Lung (tissue), 12 donors: Measurements from ENCODE around the gene PIGM. TPM values are rescaled to one million over a fixed set of nuclear protein-coding genes. Genes with fewer than 3 reads are reported as not detected.

Source experiments
- ATAC-seq: fragments of 200-7000 bp; cut with Tn5 transposase; one replicate; pipeline ENCODE4 v1.9.1; 2020; ENCODE audit warnings: moderate number of reproducible peaks; ENCODE audit not compliant: insufficient read depth, low FRiP score
- DNase-seq, 3 donors: peaks; one replicate each; pipeline ENCODE4 v3.0.0-alpha.2; 2013 to 2017
- H3K27ac ChIP-seq, 2 donors: one replicate each; pipeline ENCODE4 v1.5.1; 2013; ENCODE audit warnings: mild to moderate bottlenecking in 2 of 2, moderate library complexity in 2 of 2, control low read depth in 1 of 2, inconsistent platforms in 1 of 2, low read depth in 1 of 2, low read length in 1 of 2
- H3K27me3 ChIP-seq, 3 donors: one replicate each; pipeline ENCODE4 v1.5.1; 2013; ENCODE audit warnings: low read length in 2 of 3; ENCODE audit not compliant: control insufficient read depth in 3 of 3, insufficient read depth in 3 of 3
- H3K36me3 ChIP-seq, 4 donors: one replicate each; pipeline ENCODE4 v1.5.1; 2013; ENCODE audit warnings: low read length in 4 of 4, mild to moderate bottlenecking in 1 of 4, moderate library complexity in 1 of 4; ENCODE audit not compliant: control insufficient read depth in 4 of 4, insufficient read depth in 4 of 4
- H3K4me1 ChIP-seq, 5 donors: one replicate each; pipeline ENCODE4 v1.5.1; 2013; ENCODE audit warnings: low read length in 5 of 5, mild to moderate bottlenecking in 2 of 5, moderate library complexity in 1 of 5; ENCODE audit not compliant: control insufficient read depth in 5 of 5, insufficient read depth in 5 of 5
- H3K4me3 ChIP-seq: one replicate; pipeline ENCODE4 v1.5.1; 2013; ENCODE audit warnings: mild to moderate bottlenecking, control low read depth, moderate library complexity
- H3K9ac ChIP-seq, 2 donors: one replicate each; pipeline ENCODE4 v1.5.1; 2013; ENCODE audit warnings: low read length in 2 of 2, control low read depth in 1 of 2; ENCODE audit not compliant: insufficient read depth in 1 of 2
- H3K9me3 ChIP-seq, 4 donors: one replicate each; pipeline ENCODE4 v1.5.1; 2013; ENCODE audit warnings: low read length in 3 of 4, mild to moderate bottlenecking in 1 of 4, moderate library complexity in 1 of 4; ENCODE audit not compliant: control insufficient read depth in 4 of 4, insufficient read depth in 3 of 4
- WGBS, 2 donors: extraction: QIAGEN DNeasy Blood & Tissue Kit; methylation state at CpG; one replicate each; pipeline ENCODE4 v1.1.7; 2013; 5-methylcytosine and 5-hydroxymethylcytosine counted together
- polyA plus RNA-seq, 2 donors: library from polyadenylated mRNA; stranded (reverse); fragments of 200-250 nt; gene quantifications; one replicate each; pipeline ENCODE4 v1.2.1, GENCODE V29; 2013
- total RNA-seq, 2 donors: library from RNA; depleted of rRNA in 1 of 2; stranded (reverse); fragments of >200 nt in 1 of 2; gene quantifications; one replicate each; pipeline ENCODE4 v1.2.1, GENCODE V29; 2014 to 2021
- TF ChIP-seq, protein P1 (sequence below): IDR thresholded peaks from 2 replicates; pipeline ENCODE4 v1.5.1; 2012; ENCODE audit warnings: mild to moderate bottlenecking; ENCODE audit errors: control extremely low read depth, extremely low read depth
- donor health status: control.
- donor health status: control.
- donor health status: Bipolar disorder and iron deficiency.
- donor health status: healthy.
- donor health status: DM: yes; HTN: yes; CAD: no.

The PIGM gene
- total and polyA plus RNA-seq, 4 donors: 3.7 to 9.1 (median 5.7) TPM

DNA sequence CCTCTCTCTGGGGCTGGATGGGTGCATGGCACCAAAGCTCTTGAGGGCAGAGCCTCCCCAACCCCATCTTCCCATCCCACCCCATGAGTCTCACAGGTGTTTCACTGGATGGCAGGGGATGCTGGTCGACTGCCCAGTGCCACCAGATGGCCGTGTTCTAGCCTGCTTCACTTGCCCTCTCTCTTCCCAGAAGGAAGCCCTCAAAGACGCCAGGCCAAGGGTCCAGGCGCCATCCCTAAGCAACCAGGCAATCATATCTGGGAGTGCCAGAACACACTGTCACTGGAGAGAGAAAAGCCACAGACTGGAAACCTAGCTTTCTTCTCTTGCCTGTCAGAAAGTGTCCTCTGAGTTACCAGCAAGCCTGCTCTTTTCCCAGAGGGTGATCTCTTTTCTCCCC lies 26.7 kb downstream of the PIGM start:
- Histone ChIP-seq H3K27ac (no peak overlapping the region), H3K27me3 (no peaks in the 10 kb centered on the region), H3K36me3 (no peaks in the 10 kb centered on the region), H3K4me1 (no peaks in the 10 kb centered on the region), H3K4me3 (no peak overlapping the region), H3K9me3 (no peaks in the 10 kb centered on the region), H3K9ac (no peak overlapping the region)
- ATAC-seq: no peak
- no peak for DNase-seq
- TF ChIP-seq, protein P1, sequence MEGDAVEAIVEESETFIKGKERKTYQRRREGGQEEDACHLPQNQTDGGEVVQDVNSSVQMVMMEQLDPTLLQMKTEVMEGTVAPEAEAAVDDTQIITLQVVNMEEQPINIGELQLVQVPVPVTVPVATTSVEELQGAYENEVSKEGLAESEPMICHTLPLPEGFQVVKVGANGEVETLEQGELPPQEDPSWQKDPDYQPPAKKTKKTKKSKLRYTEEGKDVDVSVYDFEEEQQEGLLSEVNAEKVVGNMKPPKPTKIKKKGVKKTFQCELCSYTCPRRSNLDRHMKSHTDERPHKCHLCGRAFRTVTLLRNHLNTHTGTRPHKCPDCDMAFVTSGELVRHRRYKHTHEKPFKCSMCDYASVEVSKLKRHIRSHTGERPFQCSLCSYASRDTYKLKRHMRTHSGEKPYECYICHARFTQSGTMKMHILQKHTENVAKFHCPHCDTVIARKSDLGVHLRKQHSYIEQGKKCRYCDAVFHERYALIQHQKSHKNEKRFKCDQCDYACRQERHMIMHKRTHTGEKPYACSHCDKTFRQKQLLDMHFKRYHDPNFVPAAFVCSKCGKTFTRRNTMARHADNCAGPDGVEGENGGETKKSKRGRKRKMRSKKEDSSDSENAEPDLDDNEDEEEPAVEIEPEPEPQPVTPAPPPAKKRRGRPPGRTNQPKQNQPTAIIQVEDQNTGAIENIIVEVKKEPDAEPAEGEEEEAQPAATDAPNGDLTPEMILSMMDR: no peak
- WGBS, 2 donors: 77 to 81% methylated on average over 4 of the region's 4 CpGs

GRCh38 chr1:160004425-160004824 lies 27.4 kb downstream of the PIGM start:
- Histone ChIP-seq H3K4me1 (no peaks in the 10 kb centered on the region), H3K9me3 (no peaks in the 10 kb centered on the region), H3K27me3 (no peaks in the 10 kb centered on the region), H3K27ac (no peak overlapping the region), H3K4me3 (no peak overlapping the region), H3K9ac (no peak overlapping the region), H3K36me3 (no peaks in the 10 kb centered on the region)
- DNase-seq (no peak), ATAC-seq (no peak)
- TF ChIP-seq, protein P1: no peak
- WGBS, 2 donors: 85 to 92% methylated on average over 2 of the region's 2 CpGs

GRCh38 chr1:160004001-160004400 lies 27.8 kb downstream of the PIGM start:
- Histone ChIP-seq H3K4me3 (no peak overlapping the region), H3K27ac (no peak overlapping the region), H3K36me3 (no peaks in the 10 kb centered on the region), H3K27me3 (peaks cover 0 to 3% (median 0%) of the 10 kb centered on the region in 3 donors), H3K9me3 (no peaks in the 10 kb centered on the region), H3K9ac (no peak overlapping the region), H3K4me1 (no peaks in the 10 kb centered on the region)
- no peak for DNase-seq
- ATAC-seq: no peak
- TF ChIP-seq, protein P1: no peak
- 92% methylated on average over 1 of the region's 1 CpG for WGBS, 2 donors

GRCh38 chr1:160001440-160001839 lies 30.4 kb downstream of the PIGM start:
- TF ChIP-seq, protein P1: no peak
- no peak overlapping the region for H3K4me3 ChIP-seq
- ATAC-seq (no peak), DNase-seq (no peak)
- H3K4me1 ChIP-seq: peaks cover 0 to 3% (median 0%) of the 10 kb centered on the region in 5 donors
- H3K27ac ChIP-seq: no peak overlapping the region
- H3K36me3 ChIP-seq: no peaks in the 10 kb centered on the region
- H3K27me3 ChIP-seq: peaks cover 0 to 5% (median 0%) of the 10 kb centered on the region in 3 donors
- no peaks in the 10 kb centered on the region for H3K9me3 ChIP-seq
- H3K9ac ChIP-seq: no peak overlapping the region
- 77 to 85% methylated on average over 2 of the region's 2 CpGs for WGBS, 2 donors
